Stimulated activated CD8-positive, alpha-beta memory T cell treated with anti-CD3 and anti-CD28 coated beads, Interleukin-4, amount 100 ng/mL, for 4 hours (primary cell): ENCODE data around the gene USP28.
"Not testable (repeated sequence)": the region's sequence is repeated elsewhere in the genome, so short reads cannot be mapped to it uniquely, and the experiment has no call there.

Source experiments
- DNase-seq, 2 donors: peaks; one replicate each; pipeline ENCODE4 v3.0.0-alpha.2; 2020; ENCODE audit warnings: low read depth in 2 of 2, low spot score in 1 of 2

The USP28 gene

GRCh38 chr11:113879446-113879845 lies 4.1 kb upstream of the USP28 start:
- DNase-seq: not testable (repeated sequence)

GRCh38 chr11:113877670-113878055 lies 2.3 kb upstream of the USP28 start:
- DNase-seq: no peak

GRCh38 chr11:113876798-113877669 lies 1.7 kb upstream of the USP28 start:
- DNase-seq: no peak

- DNase-seq: no peak
These were observed 864 bp upstream of the USP28 start for GRCh38 chr11:113876074-113876797.

- no peak for DNase-seq
These were observed 665 bp downstream of the USP28 start for GRCh38 chr11:113874581-113875233.

- no peak for DNase-seq
These were observed 1.3 kb downstream of the USP28 start for GRCh38 chr11:113874096-113874495.

GRCh38 chr11:113873236-113873626 lies 2.1 kb downstream of the USP28 start:
- no peak for DNase-seq

GRCh38 chr11:113871336-113871735 lies 4.0 kb downstream of the USP28 start:
- DNase-seq: no peak

GRCh38 chr11:113867843-113868503 lies 7.4 kb downstream of the USP28 start:
- no peak for DNase-seq

- no peak for DNase-seq
These were observed 9.5 kb downstream of the USP28 start for GRCh38 chr11:113865873-113866272.

GRCh38 chr11:113864410-113864809 lies 11.0 kb downstream of the USP28 start:
- DNase-seq: no peak

GRCh38 chr11:113862435-113862834 lies 12.9 kb downstream of the USP28 start:
- DNase-seq: no peak

GRCh38 chr11:113859665-113860064 lies 15.7 kb downstream of the USP28 start:
- no peak for DNase-seq

- no peak for DNase-seq
These were observed 18.2 kb downstream of the USP28 start for GRCh38 chr11:113856966-113857759.

GRCh38 chr11:113855803-113856202 lies 19.6 kb downstream of the USP28 start:
- DNase-seq: no peak

- no peak for DNase-seq
These were observed 25.2 kb downstream of the USP28 start for GRCh38 chr11:113850188-113850587.

- DNase-seq: no peak
These were observed 25.7 kb downstream of the USP28 start for GRCh38 chr11:113849713-113850112.

GRCh38 chr11:113847580-113847979 lies 27.8 kb downstream of the USP28 start:
- DNase-seq: no peak

- DNase-seq: no peak
These were observed 28.3 kb downstream of the USP28 start for GRCh38 chr11:113847111-113847510.

GRCh38 chr11:113841691-113842090 lies 33.7 kb downstream of the USP28 start:
- DNase-seq: no peak
